ENCODE data around the gene FBN1. TPM values are rescaled to one million over a fixed set of nuclear protein-coding genes. Genes with fewer than 3 reads are reported as not detected.

Gene FBN1
- total RNA-seq, 1 donor from 2014 or later, result 102 TPM

DNA sequence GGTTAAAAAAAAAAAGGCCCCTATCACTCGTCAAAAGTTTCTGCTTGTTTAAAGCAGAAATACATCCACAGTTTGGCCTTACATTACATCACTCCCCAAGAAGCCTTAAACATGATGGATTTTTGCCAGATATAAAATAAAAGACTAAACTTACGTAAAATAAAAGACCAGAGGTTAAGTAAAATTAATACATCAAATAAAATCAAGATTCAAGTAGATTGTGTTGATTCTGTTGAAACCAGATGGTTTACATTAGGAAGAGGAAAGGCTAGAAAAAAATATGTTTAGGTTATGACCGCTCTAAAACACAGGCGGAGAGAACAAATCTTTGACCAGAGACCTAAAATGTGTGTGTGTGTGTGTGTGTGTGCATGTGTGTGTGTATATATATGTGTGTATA lies 210.2 kb downstream of the FBN1 start:
- H3K9me3 ChIP-seq, result no peaks in the 10 kb centered on the region
- H3K4me1 ChIP-seq, result peaks cover 10% of the 10 kb centered on the region
- intact Hi-C loops (cut with DNase I), result no loop called here
- TF ChIP-seq, protein P1, sequence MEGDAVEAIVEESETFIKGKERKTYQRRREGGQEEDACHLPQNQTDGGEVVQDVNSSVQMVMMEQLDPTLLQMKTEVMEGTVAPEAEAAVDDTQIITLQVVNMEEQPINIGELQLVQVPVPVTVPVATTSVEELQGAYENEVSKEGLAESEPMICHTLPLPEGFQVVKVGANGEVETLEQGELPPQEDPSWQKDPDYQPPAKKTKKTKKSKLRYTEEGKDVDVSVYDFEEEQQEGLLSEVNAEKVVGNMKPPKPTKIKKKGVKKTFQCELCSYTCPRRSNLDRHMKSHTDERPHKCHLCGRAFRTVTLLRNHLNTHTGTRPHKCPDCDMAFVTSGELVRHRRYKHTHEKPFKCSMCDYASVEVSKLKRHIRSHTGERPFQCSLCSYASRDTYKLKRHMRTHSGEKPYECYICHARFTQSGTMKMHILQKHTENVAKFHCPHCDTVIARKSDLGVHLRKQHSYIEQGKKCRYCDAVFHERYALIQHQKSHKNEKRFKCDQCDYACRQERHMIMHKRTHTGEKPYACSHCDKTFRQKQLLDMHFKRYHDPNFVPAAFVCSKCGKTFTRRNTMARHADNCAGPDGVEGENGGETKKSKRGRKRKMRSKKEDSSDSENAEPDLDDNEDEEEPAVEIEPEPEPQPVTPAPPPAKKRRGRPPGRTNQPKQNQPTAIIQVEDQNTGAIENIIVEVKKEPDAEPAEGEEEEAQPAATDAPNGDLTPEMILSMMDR (IDR thresholded peaks at IDR 0.05), result no peak
- TF ChIP-seq POLR2AphosphoS5 (IDR thresholded peaks at IDR 0.05; ENCODE audit: insufficient read depth in 1 of 2, low read depth in 1 of 2) (no peak), POLR2A (IDR thresholded peaks at IDR 0.05) (no peak)
- no peak for DNase-seq (ENCODE audit: extremely low spot score in 2 of 2)
- H3K27ac ChIP-seq, result no peak overlapping the region
- H3K4me3 ChIP-seq, result no peak overlapping the region
- peaks cover 0 to 45% of the 10 kb centered on the region in 2 donors for H3K36me3 ChIP-seq
- no peaks in the 10 kb centered on the region for H3K27me3 ChIP-seq

DNA sequence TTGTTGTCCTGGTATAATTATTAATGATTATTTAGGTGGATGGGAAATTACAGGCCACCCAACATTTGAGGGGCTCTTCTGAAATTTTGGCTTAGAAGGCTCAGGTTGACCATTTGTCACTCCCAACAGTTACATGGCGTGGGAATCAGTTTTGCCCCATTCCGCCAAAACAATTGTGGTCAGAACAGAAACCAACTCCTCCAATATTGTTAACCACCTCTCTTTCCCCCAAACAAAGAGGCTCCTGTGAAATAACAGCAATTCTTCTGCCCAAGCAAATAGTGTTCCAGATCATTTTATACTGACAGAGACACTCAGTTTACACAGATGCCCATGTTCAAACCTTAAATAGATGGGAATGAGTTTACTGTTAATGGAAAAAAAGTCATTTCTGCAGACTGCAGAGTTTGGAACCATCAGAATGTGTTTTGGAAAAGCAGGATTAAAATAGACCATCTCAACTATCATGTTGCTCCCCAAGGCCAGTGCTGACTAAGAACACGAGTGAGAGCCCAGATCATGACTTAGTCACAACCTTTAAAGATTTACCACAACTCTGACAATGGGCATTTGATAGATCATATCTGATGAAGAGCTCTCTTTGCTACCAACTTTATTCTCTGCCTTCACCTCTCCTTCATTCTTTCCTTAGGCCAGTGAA lies 212.2 kb downstream of the FBN1 start:
- Histone ChIP-seq H3K4me1 (no peaks in the 10 kb centered on the region), H3K27me3 (no peaks in the 10 kb centered on the region), H3K4me3 (no peak overlapping the region), H3K27ac (no peak overlapping the region), H3K9me3 (no peaks in the 10 kb centered on the region), H3K36me3 (peaks cover 0 to 45% of the 10 kb centered on the region in 2 donors)
- DNase-seq (ENCODE audit: extremely low spot score in 2 of 2), result no peak
- TF ChIP-seq POLR2AphosphoS5 (IDR thresholded peaks at IDR 0.05; ENCODE audit: insufficient read depth in 1 of 2, low read depth in 1 of 2) (no peak), POLR2A (IDR thresholded peaks at IDR 0.05) (no peak)
- intact Hi-C loops (cut with DNase I), result no loop called here

DNA sequence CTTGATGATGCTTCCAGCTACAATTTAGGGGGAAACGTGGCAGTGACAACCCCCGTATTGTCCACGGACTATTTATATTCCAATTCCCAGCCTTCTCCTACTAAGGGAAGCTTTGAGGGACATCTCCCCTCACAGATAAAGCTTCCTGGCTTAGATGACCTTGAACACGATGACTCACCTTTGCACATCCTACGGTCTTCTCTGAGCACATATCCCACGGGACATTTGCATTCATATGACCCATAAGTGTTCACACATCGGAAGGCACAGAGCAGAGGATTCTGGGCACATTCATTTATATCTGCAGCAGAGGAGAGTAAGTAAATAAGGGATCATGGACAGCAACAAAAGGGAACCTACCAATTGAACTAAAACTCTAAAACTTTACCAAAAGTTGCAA lies 212.8 kb downstream of the FBN1 start:
- no peaks in the 10 kb centered on the region for H3K4me1 ChIP-seq
- H3K36me3 ChIP-seq, result peaks cover 0 to 46% of the 10 kb centered on the region in 2 donors
- TF ChIP-seq, protein P1 (IDR thresholded peaks at IDR 0.05), result no peak
- TF ChIP-seq POLR2AphosphoS5 (IDR thresholded peaks at IDR 0.05; ENCODE audit: insufficient read depth in 1 of 2, low read depth in 1 of 2) (no peak), POLR2A (IDR thresholded peaks at IDR 0.05) (no peak)
- no peak overlapping the region for H3K27ac ChIP-seq
- no peak overlapping the region for H3K4me3 ChIP-seq
- intact Hi-C loops (cut with DNase I), result no loop called here
- no peak for DNase-seq (ENCODE audit: extremely low spot score in 2 of 2)
- no peaks in the 10 kb centered on the region for H3K9me3 ChIP-seq
- no peaks in the 10 kb centered on the region for H3K27me3 ChIP-seq

DNA sequence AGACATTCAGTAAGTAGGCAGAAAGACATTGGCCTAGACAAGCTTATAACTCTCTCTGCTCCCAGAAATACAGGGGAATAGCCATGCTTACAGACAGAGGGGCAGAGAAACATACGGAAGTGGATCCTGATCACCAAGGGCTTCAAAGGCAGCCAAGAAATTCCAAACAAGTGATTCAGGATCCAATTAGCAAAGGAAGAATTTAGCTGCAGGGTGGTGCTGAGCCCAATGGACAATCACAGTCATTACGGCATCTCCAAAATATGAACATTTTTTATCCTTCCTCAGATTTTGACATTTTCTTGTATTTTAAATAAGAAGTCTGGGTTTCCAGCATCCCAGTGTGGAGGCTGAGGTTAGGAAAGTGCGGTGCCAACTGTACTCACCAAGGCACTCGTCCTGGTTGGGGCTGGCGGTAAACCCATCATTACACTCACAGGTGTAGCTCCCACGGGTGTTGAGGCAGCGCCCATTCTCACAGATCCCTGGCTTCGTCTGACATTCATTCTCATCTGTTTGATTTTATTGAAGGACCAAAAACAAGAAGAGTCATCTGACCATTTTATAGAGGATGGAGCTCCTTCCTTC lies 217.5 kb downstream of the FBN1 start:
- intact Hi-C loops (cut with DNase I), result no loop called here
- no peak for TF ChIP-seq POLR2A (IDR thresholded peaks at IDR 0.05)
- TF ChIP-seq, protein P1 (IDR thresholded peaks at IDR 0.05), result no peak
- TF ChIP-seq POLR2AphosphoS5 (IDR thresholded peaks at IDR 0.05; ENCODE audit: insufficient read depth in 1 of 2, low read depth in 1 of 2), result no peak
- no peak for DNase-seq (ENCODE audit: extremely low spot score in 2 of 2)
- H3K36me3 ChIP-seq, result peaks cover 0 to 29% of the 10 kb centered on the region in 2 donors
- no peaks in the 10 kb centered on the region for H3K4me1 ChIP-seq
- H3K27ac ChIP-seq, result no peak overlapping the region
- no peaks in the 10 kb centered on the region for H3K9me3 ChIP-seq
- no peak overlapping the region for H3K4me3 ChIP-seq
- no peaks in the 10 kb centered on the region for H3K27me3 ChIP-seq

DNA sequence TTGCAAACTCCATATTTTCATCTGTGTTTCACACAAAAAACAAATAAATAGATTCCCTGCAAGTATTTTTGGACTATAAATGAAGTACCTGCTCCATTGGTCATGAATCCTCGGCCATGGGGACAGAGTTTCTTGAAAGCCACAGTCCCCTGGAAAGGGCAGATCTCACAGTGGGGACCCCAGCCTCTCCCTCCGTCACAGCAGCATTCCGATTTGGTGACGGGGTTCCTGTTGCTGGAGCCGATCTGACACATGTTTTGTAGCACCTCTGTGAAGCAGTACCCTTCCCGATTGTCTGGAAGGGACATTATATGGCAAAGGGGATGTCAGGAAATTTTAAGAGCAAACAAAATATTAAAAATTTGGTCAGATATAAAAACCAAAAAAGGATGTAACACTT lies 218.0 kb downstream of the FBN1 start:
- H3K36me3 ChIP-seq, result peaks cover 0 to 23% of the 10 kb centered on the region in 2 donors
- H3K4me1 ChIP-seq, result no peaks in the 10 kb centered on the region
- no peak for TF ChIP-seq POLR2A (IDR thresholded peaks at IDR 0.05)
- TF ChIP-seq, protein P1 (IDR thresholded peaks at IDR 0.05), result no peak
- TF ChIP-seq POLR2AphosphoS5 (IDR thresholded peaks at IDR 0.05; ENCODE audit: insufficient read depth in 1 of 2, low read depth in 1 of 2), result no peak

More for the DNA sequence above, 218.0 kb downstream of the FBN1 start:
- H3K27me3 ChIP-seq, result no peaks in the 10 kb centered on the region
- H3K4me3 ChIP-seq, result no peak overlapping the region
- H3K9me3 ChIP-seq, result no peaks in the 10 kb centered on the region
- no peak overlapping the region for H3K27ac ChIP-seq
- intact Hi-C loops (cut with DNase I), result no loop called here
- DNase-seq (ENCODE audit: extremely low spot score in 2 of 2), result no peak

Data from vagina (tissue), 2 donors.